G401 (cell line): ENCODE data around the gene CREB5. TPM values are rescaled to one million over a fixed set of nuclear protein-coding genes. Genes with fewer than 3 reads are reported as not detected.

Experiments
- DNase-seq: peaks from one replicate; pipeline ENCODE4 v3.0.0-alpha.2; 2015; ENCODE audit warnings: low spot score
- in situ Hi-C: cut with HindIII; loops from 2 replicates; pipeline ENCODE4 v1.10.0; 2016; ENCODE audit warnings: low sequenced_read_pairs, mixed read lengths
- total RNA-seq: library from RNA; depleted of rRNA; stranded (reverse); fragments of >200 nt; shearing (Covaris generic); gene quantifications from 2 replicates; pipeline ENCODE4 v1.2.3, GENCODE V29; 2014

CREB5 gene
- total RNA-seq, 1 experiment from 2014 or later: 0.20 TPM

DNA sequence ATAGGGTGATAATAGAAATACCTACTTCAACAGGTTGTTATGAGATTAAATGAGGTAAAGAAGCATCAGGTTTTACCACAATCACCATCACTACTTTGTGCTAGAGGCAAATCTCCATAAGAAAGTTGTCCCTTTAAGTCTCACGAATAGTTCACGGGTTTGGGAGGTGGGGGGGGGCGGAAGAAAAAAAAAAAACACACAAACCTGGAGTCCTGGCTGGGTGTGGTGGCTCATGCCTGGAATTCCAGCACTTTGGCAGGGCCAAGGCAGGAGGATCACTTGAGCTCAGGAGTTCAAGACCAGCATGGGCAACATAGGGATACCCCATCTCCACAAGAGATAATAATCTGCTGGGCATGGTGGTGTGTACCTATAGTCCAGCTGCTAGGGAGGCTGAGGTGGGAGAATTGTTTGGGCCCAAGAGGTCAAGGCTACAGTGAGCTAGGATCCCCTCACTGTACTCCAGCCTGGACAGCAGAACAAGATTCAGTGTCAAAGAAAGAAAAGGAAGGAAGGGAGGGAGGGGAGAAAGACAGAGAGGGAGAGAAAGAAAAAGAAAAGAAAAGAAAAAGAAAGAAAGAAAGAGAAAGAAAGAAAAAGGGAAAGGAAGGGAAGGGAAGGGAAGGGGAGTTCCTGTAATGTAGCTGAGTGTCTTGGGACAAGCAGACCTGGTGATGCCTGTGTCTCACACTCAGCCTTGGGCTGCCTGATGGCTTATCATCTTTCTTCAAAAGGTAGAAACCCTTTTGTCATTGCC is 231.4 kb downstream of the CREB5 start:
- in situ Hi-C loops: no loop called here
- no peak for DNase-seq

DNA sequence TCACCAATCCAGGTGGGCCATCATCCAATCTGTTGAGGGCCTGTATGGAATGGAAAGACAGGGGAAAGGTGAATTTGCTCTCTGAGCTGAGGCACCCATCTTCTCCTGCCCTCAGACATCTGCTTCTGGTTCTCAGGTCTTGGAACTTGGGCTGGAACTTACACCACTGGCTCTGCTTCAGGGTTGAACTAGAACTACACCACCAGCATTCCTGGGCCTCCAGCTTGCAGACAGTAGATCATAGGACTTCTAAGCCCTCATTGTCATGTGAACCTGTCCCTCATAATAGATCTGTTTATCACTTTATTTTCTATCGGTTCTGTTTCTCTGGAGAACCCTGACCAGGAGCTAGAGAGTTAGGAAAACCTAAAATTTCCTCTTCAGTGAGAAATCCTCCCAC is 233.5 kb downstream of the CREB5 start:
- no peak for DNase-seq
- in situ Hi-C loops: no loop called here

DNA sequence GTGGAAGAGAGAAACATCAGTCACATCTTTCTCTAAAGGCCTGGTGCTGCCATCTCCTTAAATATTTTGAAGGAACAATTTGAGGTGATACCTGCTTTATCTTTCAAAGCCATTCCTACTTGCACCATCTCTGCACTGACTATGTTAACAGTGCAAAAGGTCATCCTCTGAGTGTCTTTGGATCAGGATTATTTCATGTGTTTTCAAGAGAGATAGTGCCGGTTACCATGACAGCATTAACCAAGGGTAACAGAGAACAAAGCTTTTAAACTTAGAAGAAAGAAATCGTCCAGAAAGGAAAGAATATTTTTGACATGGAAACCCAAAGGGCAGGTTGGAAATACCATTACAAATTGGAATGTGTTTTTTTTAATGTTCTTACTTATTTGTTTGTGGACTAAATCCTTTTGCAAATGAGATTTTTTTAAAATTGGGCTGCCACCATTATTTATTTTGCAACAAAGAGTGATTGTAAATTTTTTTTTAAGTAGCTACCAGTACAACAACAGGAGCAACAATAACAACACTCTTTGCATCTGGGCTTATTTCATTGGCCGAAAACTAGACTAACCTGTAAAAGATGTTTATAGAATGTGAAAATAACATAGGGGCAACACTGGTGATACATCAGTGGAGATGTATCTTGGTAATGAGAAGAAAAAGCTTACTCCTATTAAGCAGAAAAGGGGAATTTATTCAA is 234.2 kb downstream of the CREB5 start:
- DNase-seq: no peak
- in situ Hi-C loops: no loop called here

DNA sequence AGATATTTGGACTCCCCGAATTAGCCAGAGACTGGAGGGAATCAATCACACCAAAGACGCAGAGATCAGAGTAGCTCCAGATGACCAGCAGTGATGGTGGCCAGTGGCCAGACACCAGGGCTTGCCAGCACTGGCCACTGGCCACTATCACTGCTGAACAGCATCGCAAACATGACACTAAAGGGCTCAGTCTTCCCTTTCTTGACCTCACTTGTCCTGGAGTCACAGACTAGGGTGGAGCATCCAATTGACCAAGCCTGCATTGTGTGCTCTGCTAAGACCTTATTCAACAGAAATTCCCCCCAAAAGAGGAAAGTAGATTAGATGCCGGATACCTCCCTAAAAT is 234.7 kb downstream of the CREB5 start:
- DNase-seq: no peak
- in situ Hi-C loops: no loop called here

DNA sequence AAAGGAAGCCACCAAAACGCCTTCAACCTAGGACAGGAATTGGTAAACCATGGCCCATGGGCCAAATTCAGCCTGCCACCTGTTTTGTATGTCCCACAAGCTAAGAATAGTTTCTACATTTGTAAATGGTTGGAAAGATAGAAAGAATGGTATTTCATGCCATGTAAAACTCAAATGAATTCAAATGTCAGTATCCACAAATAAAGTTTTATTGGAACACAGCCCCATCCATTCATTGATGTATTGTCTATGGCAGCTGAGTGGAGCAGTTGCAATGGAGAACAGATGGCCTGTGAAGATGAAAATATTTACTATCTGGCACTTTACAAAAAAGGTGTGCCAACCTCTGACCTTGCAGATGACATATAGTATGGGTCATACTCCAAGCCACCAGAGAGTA is 236.9 kb downstream of the CREB5 start:
- no peak for DNase-seq
- in situ Hi-C loops: no loop called here

DNA sequence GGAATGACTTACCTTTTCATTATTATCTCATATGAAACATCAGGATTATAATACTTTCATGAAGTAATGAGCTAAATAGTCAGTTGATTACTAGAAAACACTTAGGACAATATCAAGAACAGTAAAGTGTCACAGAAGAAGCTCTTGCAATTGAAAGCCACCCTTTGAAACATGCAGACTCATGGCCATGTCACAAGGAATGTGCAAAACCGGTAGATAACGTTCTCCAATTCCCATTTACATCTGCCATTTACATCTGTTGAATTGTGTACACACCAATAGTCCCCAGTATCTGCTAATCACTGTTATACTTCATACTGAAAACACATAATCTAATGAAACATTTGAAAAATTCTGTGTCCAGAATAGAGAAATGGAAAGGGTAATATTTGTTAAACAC is 237.5 kb downstream of the CREB5 start:
- DNase-seq: no peak
- in situ Hi-C loops: no loop called here

DNA sequence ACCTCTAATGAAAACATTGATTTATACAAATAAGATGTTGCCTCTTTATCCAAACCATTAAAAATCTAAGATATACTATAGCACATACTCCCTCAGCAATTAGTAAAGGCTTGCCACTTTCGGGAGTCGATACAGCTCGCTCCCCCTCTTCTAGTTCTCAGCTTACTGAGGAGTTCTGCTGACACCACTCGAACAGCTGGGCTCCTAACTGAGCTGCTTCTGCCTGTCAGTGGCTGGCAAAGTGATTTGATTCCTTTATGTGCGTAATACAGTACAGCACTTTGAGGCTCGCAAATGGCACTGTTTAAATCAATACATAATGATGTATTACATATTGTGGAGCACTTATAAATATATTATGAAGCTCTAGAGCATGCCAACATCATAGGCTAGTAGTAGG is 241.8 kb downstream of the CREB5 start:
- in situ Hi-C loops: no loop called here
- DNase-seq: no peak

DNA sequence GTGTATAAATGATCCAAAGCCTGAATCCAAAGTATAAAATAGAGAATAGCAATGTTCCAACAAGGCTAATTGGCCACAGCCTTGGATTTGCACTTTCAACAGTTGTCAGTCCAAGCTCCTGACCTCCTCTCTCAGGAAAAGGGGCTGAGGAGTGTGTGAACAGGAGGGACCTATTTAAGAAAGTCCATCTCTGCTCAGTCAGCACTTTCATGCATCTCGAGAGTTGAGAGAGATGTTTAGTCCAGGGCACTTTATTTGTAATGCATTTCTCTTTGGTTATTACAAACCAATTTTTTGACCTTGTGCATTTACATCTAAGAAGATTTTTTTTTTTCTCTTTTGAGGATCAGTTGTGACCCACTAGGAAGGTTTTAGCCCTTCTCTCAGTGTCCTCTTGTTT is 244.2 kb downstream of the CREB5 start:
- no peak for DNase-seq
- in situ Hi-C loops: no loop called here

DNA sequence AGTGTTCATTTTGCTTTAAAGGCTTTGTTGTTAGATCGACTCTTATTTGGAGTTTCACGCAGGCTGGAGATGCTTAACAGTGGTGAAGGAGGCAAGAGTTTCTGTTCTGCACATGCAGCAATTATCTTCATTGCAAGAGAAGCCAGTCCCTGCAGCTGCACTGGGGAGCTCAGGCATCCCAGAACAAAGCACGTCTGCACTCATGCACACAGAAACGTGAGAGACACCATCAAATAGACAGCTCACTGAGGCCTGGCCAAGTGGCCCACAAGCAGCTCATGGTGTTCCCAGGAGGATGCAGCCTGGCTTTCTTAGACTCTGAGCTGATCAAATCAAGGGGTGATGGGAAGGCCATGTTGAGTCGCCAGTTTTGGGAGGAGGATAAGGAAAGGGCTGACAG is 246.1 kb downstream of the CREB5 start:
- no peak for DNase-seq
- in situ Hi-C loops: no loop called here

DNA sequence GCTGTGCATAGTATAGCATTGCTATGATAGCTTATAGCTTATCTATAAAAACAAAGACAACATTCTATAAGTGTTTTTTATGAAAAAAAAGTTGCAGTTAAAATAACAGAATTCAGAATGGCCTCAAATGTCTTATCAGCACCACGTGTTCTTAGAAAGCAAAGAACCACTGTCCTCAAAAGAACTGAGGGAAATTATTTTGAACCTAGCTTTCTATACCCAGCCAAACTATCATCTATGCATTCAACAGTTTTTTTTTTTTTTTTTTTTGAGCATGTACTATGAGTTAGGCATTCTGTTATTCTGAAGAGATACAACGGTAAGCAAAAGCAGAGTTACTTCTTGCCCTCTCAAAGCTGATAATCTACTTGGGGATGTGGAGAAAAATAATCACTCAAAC is 247.8 kb downstream of the CREB5 start:
- no peak for DNase-seq
- in situ Hi-C loops: no loop called here

DNA sequence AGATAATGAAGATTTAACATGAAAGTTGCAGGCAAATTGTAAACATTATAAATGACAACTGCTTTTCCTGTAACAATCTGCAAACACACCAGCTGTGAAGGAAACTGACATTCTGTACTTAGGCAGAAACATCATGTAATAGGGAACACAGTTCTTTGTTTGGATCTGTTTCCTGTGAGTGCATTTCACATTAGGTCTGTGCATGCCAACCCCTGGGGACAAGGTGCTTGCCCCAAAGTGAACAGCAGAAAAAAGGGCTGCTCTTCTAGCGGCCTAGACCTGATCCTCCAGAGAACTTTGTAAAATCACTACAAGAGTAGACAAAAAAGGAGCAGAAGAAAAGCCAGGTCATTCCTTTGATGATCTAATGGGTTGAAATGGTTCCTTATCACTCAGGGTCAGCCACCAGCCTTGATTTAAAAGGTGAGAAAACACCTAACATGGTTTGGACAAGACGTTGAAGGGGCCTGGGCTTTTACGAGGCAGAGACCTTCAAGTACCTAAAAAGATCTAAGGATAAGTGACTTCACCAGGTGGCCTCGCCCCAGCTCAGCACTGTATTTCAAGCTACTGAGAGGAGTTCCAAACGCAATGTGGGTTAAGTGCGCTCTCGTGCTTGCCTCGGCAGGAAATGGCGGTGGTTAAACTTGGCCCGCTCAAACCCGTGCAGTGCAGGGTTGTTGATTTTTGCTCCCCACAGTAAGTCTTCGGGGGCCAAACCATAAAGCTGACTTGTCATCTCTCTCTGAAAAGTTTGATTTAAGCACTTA is 249.7 kb downstream of the CREB5 start:
- in situ Hi-C loops: no loop called here
- no peak for DNase-seq

DNA sequence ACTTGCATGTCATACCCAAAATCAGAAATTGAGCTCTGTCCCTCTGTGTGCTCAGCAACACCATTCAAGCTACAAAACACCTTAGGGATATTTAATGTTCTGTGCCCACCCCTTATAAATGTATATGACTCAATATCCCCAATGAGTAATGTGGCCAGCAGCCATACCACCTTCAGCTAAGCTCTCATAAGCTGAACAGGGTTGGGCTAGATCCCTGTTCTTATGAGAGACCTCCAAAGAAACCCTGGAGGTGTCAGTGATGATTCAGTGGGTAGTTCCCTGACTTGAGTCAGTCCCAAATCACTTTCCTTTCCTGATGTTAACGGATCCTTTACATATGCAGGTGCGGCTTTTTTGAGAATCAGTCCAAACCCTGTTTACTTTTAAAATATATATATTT is 253.8 kb downstream of the CREB5 start:
- no peak for DNase-seq
- in situ Hi-C loops: no loop called here

DNA sequence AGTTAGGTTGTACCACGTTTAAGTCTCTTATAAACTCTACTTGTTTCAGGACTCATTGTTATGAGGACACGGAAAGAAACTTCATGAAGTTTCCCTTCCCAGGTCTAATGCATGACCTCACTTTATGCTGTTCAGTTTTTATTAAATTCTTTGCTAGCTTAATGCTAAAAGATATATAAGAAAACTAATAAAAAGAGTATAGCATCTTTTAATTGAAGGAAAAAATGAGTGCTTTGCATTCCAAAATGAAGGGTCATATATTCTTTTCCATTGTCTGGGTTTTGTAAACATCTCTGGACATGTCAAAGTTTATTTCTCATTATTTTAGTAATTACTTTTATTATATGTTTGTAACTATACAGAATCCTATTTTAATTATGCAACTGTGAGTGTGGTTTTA is 255.8 kb downstream of the CREB5 start:
- in situ Hi-C loops: no loop called here
- no peak for DNase-seq

DNA sequence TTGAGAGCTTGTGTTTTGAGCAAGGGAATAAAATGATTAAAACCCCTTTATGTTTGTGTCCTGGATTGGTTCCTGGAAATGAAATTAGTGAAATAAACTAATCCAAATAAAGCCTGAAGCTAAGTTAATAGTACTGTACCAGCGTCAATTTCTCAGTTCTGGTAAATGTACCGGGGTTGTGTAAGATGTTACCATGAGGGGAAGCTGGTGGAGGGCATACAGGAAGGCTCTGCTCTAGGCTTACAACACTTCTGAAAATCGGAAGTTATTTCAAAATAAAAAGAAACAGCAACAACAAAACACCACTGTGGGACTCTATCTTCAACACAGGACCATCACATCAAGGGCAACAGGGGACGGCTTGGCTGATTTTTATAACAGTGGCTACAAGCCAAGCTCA is 257.0 kb downstream of the CREB5 start:
- in situ Hi-C loops: no loop called here
- DNase-seq: no peak

DNA sequence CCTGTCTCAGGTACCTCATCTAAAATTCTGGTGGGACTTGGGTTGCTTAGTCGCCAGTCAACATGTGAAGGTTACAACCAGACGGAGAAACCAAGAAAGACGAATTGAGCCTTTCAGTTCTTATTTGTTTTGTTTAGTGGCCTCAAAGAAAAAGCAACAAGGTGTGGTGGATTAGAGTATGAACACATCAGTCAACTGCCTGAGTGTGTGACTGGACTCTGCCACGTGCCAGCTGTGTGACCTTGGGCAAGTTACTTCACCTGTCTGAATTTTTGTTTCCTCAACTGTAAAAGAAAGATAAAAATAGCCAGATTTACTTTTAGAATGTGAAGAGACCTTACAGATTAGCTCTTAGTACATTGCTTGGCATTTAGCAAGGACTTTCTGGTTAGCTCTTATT is 259.2 kb downstream of the CREB5 start:
- no peak for DNase-seq
- in situ Hi-C loops: no loop called here

DNA sequence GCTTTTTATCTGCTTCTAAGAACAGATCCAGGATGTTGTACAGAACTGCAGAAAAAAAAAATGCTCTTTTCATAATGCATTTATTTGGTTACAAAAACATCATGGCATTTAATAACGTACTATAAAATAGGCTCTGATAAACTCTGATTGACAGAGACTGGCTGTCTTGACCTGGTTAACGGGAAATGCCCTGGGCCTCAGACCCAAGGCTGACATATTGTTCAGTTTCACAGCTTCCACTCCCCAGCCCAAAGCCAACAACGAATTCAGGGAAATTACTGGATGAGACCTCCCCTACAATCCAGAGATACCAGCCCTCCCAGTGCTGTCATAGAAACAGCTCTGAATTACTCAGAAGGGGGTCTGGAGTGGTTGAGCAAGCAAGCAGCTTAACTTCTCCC is 260.1 kb downstream of the CREB5 start:
- no peak for DNase-seq
- in situ Hi-C loops: no loop called here

DNA sequence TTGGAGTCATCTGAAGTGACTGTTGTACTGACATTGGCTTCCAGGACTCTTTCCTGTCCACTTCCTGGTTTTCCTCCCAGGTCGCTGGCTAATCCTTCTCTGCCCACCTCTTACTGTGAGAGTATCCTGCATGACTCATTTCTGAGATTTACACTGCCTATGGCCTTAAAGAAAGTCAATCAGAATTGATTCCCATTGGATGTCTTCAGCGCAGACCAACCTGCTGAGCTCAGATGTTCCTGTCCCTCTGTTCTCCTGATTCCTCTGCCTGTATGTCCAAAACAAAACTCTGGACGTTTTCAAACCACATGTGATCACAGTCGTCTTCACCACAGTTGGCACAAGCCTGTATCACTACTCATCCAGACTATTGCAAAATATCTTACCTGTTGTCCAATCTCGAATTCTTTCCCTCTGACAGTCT is 262.1 kb downstream of the CREB5 start:
- DNase-seq: no peak
- in situ Hi-C loops: no loop called here

DNA sequence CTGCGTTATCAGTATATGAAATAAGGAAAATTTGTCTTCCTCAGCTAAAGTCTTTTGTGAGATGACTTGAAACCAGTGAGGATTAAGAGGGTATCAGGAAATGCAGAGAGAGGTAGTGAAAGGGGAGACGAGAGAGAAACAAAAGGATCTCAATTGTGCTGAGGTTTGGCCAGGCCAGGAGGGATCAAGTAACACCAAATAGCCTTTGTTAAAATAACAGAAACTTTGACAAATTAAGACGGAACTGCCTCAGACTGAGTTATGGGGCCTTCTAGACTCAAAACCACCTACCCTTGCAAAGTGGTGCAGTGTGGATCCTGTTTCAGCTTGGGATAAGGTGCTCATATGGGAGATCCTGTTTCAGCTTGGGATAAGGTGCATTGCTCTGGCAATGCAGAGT is 263.1 kb downstream of the CREB5 start:
- DNase-seq: no peak
- in situ Hi-C loops: no loop called here

DNA sequence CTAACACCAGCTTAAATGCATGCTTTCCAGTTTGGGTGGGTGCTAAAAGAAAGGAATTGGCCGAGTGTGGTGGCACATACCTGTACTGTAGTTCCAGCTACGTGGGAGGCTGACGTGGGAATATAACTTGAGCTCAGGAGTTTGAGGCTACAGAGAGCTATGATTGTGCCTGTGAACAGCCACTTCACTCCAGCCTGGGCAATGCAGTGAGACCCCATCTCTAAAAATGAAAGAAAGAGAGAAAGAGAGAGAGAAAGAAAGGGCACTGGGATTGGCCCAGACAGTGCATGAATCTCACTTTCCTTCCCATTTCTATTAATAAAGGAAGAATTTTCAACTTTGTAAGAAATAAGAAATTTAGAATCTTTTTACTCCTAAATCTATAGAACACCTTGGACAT is 265.4 kb downstream of the CREB5 start:
- in situ Hi-C loops: no loop called here
- DNase-seq: no peak

DNA sequence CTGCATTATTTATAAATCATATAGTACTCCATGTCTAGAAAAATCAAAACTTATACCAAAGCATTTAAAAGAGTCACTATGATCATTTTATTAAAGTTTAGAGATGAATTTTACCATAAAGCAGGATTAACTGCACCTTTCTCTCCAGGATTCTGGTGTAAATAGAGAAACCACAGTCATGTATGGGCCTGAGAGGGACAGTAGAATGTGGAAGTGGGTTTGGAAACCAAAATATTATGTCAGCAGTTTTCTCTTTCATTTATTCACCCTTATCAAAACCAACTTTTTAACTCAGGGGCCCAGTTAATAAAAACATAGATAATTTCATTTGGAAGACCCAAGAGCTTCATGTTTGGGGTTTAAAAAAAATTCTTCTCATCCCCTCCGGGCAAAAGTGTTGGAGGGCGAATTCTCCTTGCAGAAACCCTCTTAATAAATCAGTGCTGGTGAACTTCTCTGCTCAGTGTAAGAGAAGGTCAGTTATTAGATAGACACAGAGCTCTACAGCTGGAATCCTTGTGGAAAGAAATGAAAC is 266.2 kb downstream of the CREB5 start:
- no peak for DNase-seq
- in situ Hi-C loops: no loop called here
